DOHH2 (cell line): Measurements from ENCODE around the gene MSX1.
A peak's percentile ranks its signal among the peaks of the same experiment; 100 is the strongest.

Source experiments
- H3F3A ChIP-seq: fragments of 200-600 bp; sonication (generic), shearing (Covaris generic); 2 replicates; pipeline ENCODE4 v1.6.0; 2016; ENCODE audit warnings: antibody characterized with exemption, mild to moderate bottlenecking; ENCODE audit not compliant: control insufficient read depth, insufficient read depth
- H3K27ac ChIP-seq: fragments of 200-600 bp; sonication (generic); 2 replicates; pipeline ENCODE4 v1.5.1; 2014; ENCODE audit warnings: low read depth, mild to moderate bottlenecking, low read length, moderate library complexity
- H3K27me3 ChIP-seq: fragments of 200-600 bp; sonication (generic); 2 replicates; pipeline ENCODE4 v1.6.1; 2014; ENCODE audit warnings: mild to moderate bottlenecking, low read length, mixed read lengths; ENCODE audit not compliant: control insufficient read depth
- H3K36me3 ChIP-seq: fragments of 200-600 bp; sonication (generic); 2 replicates; pipeline ENCODE4 v1.6.1; 2014; ENCODE audit warnings: mild to moderate bottlenecking, low read length, moderate library complexity, mixed read lengths; ENCODE audit not compliant: control insufficient read depth
- H3K4me1 ChIP-seq: fragments of 200-600 bp; sonication (generic); 2 replicates; pipeline ENCODE4 v1.6.1; 2014; ENCODE audit warnings: mild to moderate bottlenecking, low read length, mixed read lengths; ENCODE audit not compliant: control insufficient read depth
- H3K4me2 ChIP-seq: fragments of 200-600 bp; sonication (generic); 2 replicates; pipeline ENCODE4 v1.6.0; 2014; ENCODE audit warnings: mild to moderate bottlenecking, low read length, moderate library complexity
- H3K4me3 ChIP-seq: fragments of 200-600 bp; sonication (generic); 2 replicates; pipeline ENCODE4 v1.5.1; 2014; ENCODE audit warnings: mild to moderate bottlenecking, low read length, mixed read lengths
- H3K79me2 ChIP-seq: fragments of 200-600 bp; sonication (generic); 2 replicates; pipeline ENCODE4 v1.6.1; 2014; ENCODE audit warnings: mild to moderate bottlenecking, low read length, mixed read lengths; ENCODE audit not compliant: control insufficient read depth
- H3K9me2 ChIP-seq: fragments of 200-600 bp; sonication (generic); replicated peaks from 2 replicates; pipeline ENCODE4 v1.6.1; 2014; ENCODE audit warnings: mild to moderate bottlenecking, low read length, mixed read lengths; ENCODE audit not compliant: control insufficient read depth
- H3K9me3 ChIP-seq: fragments of 200-600 bp; sonication (generic); 2 replicates; pipeline ENCODE4 v1.6.1; 2014; ENCODE audit warnings: antibody characterized with exemption, low read length, mixed read lengths; ENCODE audit not compliant: control insufficient read depth, insufficient read depth
- H4K20me1 ChIP-seq: fragments of 200-600 bp; sonication (generic); 2 replicates; pipeline ENCODE4 v1.6.0; 2014; ENCODE audit warnings: low read depth, mild to moderate bottlenecking, antibody characterized with exemption, low read length, moderate library complexity; ENCODE audit not compliant: control insufficient read depth, insufficient read depth
- EZH2phosphoT487 ChIP-seq: fragments of 200-600 bp; sonication (generic); IDR thresholded peaks from 2 replicates; pipeline ENCODE4 v1.6.1; 2017; ENCODE audit warnings: borderline replicate concordance, mild to moderate bottlenecking, antibody characterized with exemption, low read length, moderate library complexity, mixed read lengths
- TF ChIP-seq, protein P1 (sequence below): fragments of 200-600 bp; sonication (generic); IDR thresholded peaks from one replicate; pipeline ENCODE4 v1.5.1; 2014; ENCODE audit warnings: antibody characterized with exemption, mild to moderate bottlenecking, low read depth, low read length; ENCODE audit not compliant: poor library complexity, severe bottlenecking

The MSX1 gene

DNA sequence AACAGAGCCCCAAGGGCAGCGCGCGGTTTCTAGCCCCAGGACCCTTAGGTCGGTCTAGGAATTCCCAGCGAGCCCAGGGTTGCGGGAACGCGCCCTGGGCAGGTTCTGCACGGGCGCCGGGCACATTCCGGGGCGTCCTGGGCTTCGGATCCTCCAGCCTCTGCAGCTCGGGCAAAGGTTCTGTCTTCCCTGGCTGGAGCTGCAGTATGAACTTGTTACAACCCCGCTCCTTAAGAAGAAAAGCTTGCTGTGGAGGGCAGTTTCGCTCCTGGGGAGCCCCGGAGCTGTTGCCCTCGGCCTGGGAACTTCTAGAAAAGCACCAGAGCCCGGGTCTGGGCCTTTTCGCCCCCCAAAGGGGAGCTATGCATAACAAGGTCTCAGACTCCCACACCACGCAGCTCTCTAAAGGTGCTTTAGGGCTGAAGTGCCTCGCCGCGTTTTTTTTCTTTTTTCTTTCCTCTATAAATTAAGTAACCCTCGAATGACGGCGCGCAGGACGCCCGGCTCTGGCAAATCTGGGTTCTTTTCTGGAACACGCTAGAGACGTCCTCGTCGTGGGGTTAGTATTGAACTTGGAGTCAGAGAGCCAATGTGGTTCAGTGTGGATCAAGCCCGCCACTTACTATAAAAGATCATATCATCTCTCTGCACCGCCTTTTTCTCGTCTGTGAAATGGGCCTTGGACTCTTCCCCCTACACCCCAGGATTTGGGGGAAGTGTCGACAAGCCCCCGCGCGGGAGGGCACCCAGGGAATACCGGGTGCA lies 5.7 kb downstream of the MSX1 start:
- Histone ChIP-seq H3K9me3 (no peaks in the 10 kb centered on the region), H4K20me1 (peaks cover 6% of the 10 kb centered on the region; the same call in 1 of the 2 replicates), H3F3A (no peaks in the 10 kb centered on the region), H3K4me3 (no peak overlapping the region), H3K27ac (no peak overlapping the region), H3K79me2 (peaks cover 20% of the 10 kb centered on the region), H3K4me1 (peaks cover 12% of the 10 kb centered on the region), H3K36me3 (peaks cover 19% of the 10 kb centered on the region), H3K27me3 (peaks cover 36% of the 10 kb centered on the region), H3K4me2 (no peak overlapping the region), H3K9me2 (no peaks in the 10 kb centered on the region)
- TF ChIP-seq EZH2phosphoT487, result no peak
- TF ChIP-seq, protein P1, sequence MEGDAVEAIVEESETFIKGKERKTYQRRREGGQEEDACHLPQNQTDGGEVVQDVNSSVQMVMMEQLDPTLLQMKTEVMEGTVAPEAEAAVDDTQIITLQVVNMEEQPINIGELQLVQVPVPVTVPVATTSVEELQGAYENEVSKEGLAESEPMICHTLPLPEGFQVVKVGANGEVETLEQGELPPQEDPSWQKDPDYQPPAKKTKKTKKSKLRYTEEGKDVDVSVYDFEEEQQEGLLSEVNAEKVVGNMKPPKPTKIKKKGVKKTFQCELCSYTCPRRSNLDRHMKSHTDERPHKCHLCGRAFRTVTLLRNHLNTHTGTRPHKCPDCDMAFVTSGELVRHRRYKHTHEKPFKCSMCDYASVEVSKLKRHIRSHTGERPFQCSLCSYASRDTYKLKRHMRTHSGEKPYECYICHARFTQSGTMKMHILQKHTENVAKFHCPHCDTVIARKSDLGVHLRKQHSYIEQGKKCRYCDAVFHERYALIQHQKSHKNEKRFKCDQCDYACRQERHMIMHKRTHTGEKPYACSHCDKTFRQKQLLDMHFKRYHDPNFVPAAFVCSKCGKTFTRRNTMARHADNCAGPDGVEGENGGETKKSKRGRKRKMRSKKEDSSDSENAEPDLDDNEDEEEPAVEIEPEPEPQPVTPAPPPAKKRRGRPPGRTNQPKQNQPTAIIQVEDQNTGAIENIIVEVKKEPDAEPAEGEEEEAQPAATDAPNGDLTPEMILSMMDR, result no peak

DNA sequence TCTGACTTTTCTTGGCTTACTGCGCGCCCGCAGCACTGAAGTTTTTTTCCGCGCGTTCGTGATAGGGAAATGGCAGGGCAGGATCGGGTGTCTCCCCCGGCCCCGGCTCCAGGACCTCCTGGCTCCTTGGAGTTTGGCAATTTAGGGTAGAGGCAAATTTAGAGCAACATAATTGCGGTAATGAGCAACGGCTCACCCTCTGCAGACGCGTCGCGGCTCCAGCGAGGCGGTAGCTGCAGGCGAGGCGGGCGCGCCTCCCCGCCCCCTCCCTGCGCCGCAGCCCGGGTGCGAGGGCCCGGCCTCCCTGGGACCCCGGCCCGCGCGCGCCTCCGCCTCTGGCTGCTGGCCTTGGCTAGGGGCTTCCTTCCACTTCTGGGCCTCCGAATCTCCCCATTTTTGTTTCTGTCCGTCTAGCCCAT lies 6.2 kb downstream of the MSX1 start:
- no peak for TF ChIP-seq EZH2phosphoT487
- Histone ChIP-seq H3K4me3 (no peak overlapping the region), H4K20me1 (peaks cover 3% of the 10 kb centered on the region; the same call in 1 of the 2 replicates), H3K27ac (no peak overlapping the region), H3K27me3 (peaks cover 42% of the 10 kb centered on the region), H3K9me3 (no peaks in the 10 kb centered on the region), H3K4me2 (peak overlapping the region; percentile 14; the same call in 1 of the 2 replicates), H3F3A (no peaks in the 10 kb centered on the region), H3K36me3 (peaks cover 19% of the 10 kb centered on the region), H3K9me2 (no peaks in the 10 kb centered on the region), H3K4me1 (peaks cover 10% of the 10 kb centered on the region), H3K79me2 (peaks cover 14% of the 10 kb centered on the region)

DNA sequence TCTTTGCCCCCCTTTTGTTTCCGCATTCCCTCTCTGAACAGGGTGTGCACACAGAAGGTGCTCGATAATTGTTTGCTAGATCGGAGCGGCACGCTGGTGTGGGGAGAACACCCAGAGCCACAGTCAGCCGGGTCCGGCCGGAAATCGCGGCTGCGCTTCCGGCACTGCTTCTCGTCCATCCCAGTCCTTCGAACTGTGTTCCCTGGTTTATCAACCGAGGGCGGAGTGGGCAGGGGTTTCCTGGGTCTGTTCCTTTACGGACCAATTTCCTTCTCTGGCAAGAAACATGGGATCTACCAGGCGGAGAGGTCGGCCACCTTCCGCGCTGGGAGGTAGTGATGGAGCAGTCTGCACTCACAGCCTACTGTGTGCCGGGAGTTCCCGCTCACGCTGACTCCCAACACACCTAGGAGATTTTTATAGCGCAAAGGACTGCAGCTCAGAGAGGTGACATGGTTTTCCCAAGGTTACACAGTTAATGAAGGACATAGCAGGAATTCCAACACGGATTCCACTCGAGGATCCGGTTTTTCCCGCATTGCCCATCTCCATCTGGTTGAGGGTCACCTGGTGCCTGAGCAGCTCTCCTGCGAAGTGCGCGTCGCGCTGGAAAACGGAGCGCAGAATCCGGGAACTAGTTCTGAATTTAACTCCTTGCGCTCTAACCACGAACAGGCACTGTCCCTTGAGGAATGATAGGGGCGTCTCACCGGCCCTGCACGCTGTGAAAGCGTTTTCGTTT lies 6.8 kb downstream of the MSX1 start:
- Histone ChIP-seq H3K79me2 (peaks cover 8% of the 10 kb centered on the region), H3K4me3 (0 out of 2 replicates have a peak overlapping the region, but pooled peaks have one; percentile 15), H3K27me3 (peaks cover 47% of the 10 kb centered on the region), H3K36me3 (peaks cover 19% of the 10 kb centered on the region), H3K27ac (no peak overlapping the region), H3K9me3 (no peaks in the 10 kb centered on the region), H3K9me2 (no peaks in the 10 kb centered on the region), H4K20me1 (no peaks in the 10 kb centered on the region), H3K4me2 (peak overlapping the region; percentile 14; the same call in 1 of the 2 replicates), H3K4me1 (peaks cover 4% of the 10 kb centered on the region), H3F3A (no peaks in the 10 kb centered on the region)
- TF ChIP-seq EZH2phosphoT487, result 0 out of 2 replicates have a peak, but pooled peaks have one; percentile 18
- TF ChIP-seq, protein P1, result no peak
